Loucy (cell line): ENCODE measurements around the gene DDX39A.

ENCODE experiments used
- EZH2phosphoT487 ChIP-seq: fragments of 200-600 bp; IDR thresholded peaks from 2 replicates; pipeline ENCODE4 v1.6.1; 2018; ENCODE audit warnings: antibody characterized with exemption, mild to moderate bottlenecking, moderate library complexity, borderline replicate concordance
- TF ChIP-seq, protein P1 (sequence below): fragments of 200-600 bp; sonication (generic); conservative IDR thresholded peaks from 2 replicates; pipeline ENCODE4 v1.5.1; 2014; ENCODE audit warnings: mild to moderate bottlenecking, antibody characterized with exemption, low read length

DNA sequence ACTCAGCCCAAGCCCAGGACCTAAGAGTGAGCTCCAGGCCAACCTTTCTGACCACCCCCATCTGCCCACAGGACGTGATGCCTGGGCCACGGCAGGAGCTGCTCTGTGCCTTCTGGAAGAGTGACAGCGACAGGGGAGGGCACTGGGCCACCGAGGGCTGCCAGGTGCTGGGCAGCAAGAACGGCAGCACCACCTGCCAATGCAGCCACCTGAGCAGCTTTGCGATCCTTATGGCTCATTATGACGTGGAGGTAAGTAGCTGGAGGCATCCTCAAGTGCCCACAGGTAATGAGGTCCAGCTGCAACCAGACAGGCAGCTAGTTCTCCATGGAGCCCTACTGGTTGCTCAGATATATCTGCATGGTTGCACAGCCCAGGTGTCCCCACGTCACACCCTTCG, 14.8 kb downstream of the DDX39A start:
- TF ChIP-seq, protein P1, sequence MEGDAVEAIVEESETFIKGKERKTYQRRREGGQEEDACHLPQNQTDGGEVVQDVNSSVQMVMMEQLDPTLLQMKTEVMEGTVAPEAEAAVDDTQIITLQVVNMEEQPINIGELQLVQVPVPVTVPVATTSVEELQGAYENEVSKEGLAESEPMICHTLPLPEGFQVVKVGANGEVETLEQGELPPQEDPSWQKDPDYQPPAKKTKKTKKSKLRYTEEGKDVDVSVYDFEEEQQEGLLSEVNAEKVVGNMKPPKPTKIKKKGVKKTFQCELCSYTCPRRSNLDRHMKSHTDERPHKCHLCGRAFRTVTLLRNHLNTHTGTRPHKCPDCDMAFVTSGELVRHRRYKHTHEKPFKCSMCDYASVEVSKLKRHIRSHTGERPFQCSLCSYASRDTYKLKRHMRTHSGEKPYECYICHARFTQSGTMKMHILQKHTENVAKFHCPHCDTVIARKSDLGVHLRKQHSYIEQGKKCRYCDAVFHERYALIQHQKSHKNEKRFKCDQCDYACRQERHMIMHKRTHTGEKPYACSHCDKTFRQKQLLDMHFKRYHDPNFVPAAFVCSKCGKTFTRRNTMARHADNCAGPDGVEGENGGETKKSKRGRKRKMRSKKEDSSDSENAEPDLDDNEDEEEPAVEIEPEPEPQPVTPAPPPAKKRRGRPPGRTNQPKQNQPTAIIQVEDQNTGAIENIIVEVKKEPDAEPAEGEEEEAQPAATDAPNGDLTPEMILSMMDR = no peak
- no peak for TF ChIP-seq EZH2phosphoT487
